Calu3 (cell line): Measurements from ENCODE around the gene NCOA1. TPM values are rescaled to one million over a fixed set of nuclear protein-coding genes. Genes with fewer than 3 reads are reported as not detected.

Experiments
- BruUV-seq: library from RNA; stranded (reverse); fragments of 400-500 nt; replicated peaks from 2 replicates; lab custom pipeline; 2021; lab: Mats Ljungman, UMichigan
- CTCF ChIA-PET: fragments of 300-600 bp; sonication (Branson Sonifier 250); formaldehyde crosslinking; loops from one replicate; lab custom pipeline; 2022; ENCODE audit warnings: antibody characterized with exemption; lab: Charles Lee
- DNase-seq: peaks from one replicate; pipeline ENCODE4 v3.0.0; 2022
- H3K27ac Mint-ChIP-seq: one replicate; pipeline ENCODE4 v1.8.0; 2022; ENCODE audit warnings: mixed read lengths; ENCODE audit not compliant: unreplicated experiment
- H3K27me3 Mint-ChIP-seq: one replicate; pipeline ENCODE4 v1.8.0; 2022; ENCODE audit warnings: mixed read lengths; ENCODE audit not compliant: unreplicated experiment
- H3K36me3 Mint-ChIP-seq: one replicate; pipeline ENCODE4 v1.8.0; 2022; ENCODE audit warnings: mild to moderate bottlenecking, moderate library complexity, mixed read lengths; ENCODE audit not compliant: insufficient read depth, unreplicated experiment
- H3K4me1 Mint-ChIP-seq: one replicate; pipeline ENCODE4 v1.8.0; 2022; ENCODE audit warnings: mild to moderate bottlenecking, low read depth, mixed read lengths; ENCODE audit not compliant: unreplicated experiment
- H3K4me3 Mint-ChIP-seq: one replicate; pipeline ENCODE4 v1.8.0; 2022; ENCODE audit warnings: mild to moderate bottlenecking, low read depth, moderate library complexity, mixed read lengths; ENCODE audit not compliant: unreplicated experiment
- H3K9me3 Mint-ChIP-seq: one replicate; pipeline ENCODE4 v1.8.0; 2022; ENCODE audit warnings: low read depth, mixed read lengths; ENCODE audit not compliant: unreplicated experiment
- intact Hi-C: fragments of 100-400 bp; cut with micrococcal nuclease; formaldehyde crosslinking; loops from one replicate; pipeline ENCODE4 v1.10.0; 2022; ENCODE audit not compliant: unreplicated experiment
- total RNA-seq: library from RNA; stranded (reverse); gene quantifications from 2 replicates; pipeline ENCODE4 v1.2.3, GENCODE V29; 2022
- TF ChIP-seq, protein P1 (sequence below): fragments of 200-600 bp; IDR thresholded peaks from one replicate; pipeline ENCODE4 v1.8.0; 2022; ENCODE audit warnings: antibody characterized with exemption; ENCODE audit not compliant: unreplicated experiment

NCOA1 gene
- total RNA-seq, 1 experiment from 2014 or later: 14.8 TPM

DNA sequence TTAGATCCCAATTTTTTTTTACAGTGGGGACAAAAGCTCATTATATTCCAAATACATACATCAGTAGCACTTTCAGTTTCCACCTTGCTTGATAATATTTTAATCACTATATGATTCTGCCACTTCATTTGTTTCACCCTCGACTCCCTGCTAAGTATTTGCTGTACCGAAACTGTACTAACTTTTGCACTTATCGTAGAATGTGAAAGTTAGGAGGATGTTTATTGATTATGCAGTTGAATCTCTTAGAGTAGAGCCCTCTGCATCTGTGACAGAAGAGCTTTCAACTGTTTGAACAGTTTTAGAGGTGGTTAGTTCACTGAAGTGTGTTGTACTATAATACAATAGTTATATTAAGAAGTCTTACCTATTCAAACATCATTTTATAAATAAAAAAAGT, 20.8 kb downstream of the NCOA1 start:
- intact Hi-C loops: no loop called here
- H3K4me1 Mint-ChIP-seq: peaks cover 8% of the 10 kb centered on the region
- no peak for DNase-seq
- H3K36me3 Mint-ChIP-seq: no peaks in the 10 kb centered on the region
- CTCF ChIA-PET: no interaction called here
- TF ChIP-seq, protein P1, sequence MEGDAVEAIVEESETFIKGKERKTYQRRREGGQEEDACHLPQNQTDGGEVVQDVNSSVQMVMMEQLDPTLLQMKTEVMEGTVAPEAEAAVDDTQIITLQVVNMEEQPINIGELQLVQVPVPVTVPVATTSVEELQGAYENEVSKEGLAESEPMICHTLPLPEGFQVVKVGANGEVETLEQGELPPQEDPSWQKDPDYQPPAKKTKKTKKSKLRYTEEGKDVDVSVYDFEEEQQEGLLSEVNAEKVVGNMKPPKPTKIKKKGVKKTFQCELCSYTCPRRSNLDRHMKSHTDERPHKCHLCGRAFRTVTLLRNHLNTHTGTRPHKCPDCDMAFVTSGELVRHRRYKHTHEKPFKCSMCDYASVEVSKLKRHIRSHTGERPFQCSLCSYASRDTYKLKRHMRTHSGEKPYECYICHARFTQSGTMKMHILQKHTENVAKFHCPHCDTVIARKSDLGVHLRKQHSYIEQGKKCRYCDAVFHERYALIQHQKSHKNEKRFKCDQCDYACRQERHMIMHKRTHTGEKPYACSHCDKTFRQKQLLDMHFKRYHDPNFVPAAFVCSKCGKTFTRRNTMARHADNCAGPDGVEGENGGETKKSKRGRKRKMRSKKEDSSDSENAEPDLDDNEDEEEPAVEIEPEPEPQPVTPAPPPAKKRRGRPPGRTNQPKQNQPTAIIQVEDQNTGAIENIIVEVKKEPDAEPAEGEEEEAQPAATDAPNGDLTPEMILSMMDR: no peak
- BruUV-seq: no TSS peak
- no peaks in the 10 kb centered on the region for H3K9me3 Mint-ChIP-seq
- H3K27me3 Mint-ChIP-seq: no peaks in the 10 kb centered on the region
- H3K4me3 Mint-ChIP-seq: no peak overlapping the region
- H3K27ac Mint-ChIP-seq: no peak overlapping the region

DNA sequence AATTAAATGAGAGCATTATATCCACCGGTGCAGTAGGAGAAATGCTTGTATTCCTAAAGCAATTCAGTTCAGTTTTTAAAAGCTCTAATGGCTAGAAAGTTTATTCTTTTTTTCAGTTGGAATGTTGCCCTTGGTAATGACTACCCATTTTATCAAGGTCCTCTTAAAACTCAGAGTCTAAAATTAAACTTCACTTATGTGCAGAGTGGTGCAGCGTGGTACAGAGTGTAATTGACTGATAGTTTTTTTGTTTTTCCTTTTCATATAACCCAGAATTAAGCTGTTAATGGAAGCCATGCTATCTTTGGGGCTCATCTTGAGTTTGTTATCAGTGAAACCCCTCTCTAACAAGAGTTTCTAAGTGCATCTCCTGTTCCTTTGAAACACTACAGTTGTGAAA, 21.4 kb downstream of the NCOA1 start:
- H3K27ac Mint-ChIP-seq: no peak overlapping the region
- TF ChIP-seq, protein P1: no peak
- CTCF ChIA-PET: no interaction called here
- no peak overlapping the region for H3K4me3 Mint-ChIP-seq
- DNase-seq: no peak
- intact Hi-C loops: no loop called here
- no peaks in the 10 kb centered on the region for H3K27me3 Mint-ChIP-seq
- no peaks in the 10 kb centered on the region for H3K36me3 Mint-ChIP-seq
- BruUV-seq: no TSS peak
- peaks cover 8% of the 10 kb centered on the region for H3K4me1 Mint-ChIP-seq
- no peaks in the 10 kb centered on the region for H3K9me3 Mint-ChIP-seq

- Mint-ChIP-seq H3K9me3 (no peaks in the 10 kb centered on the region), H3K4me3 (no peak overlapping the region), H3K27me3 (no peaks in the 10 kb centered on the region), H3K4me1 (peaks cover 8% of the 10 kb centered on the region), H3K27ac (no peak overlapping the region), H3K36me3 (no peaks in the 10 kb centered on the region)
- CTCF ChIA-PET: no interaction called here
- intact Hi-C loops: no loop called here
- no peak for DNase-seq
- BruUV-seq: no TSS peak
- TF ChIP-seq, protein P1: no peak
Observed at GRCh38 chr2:24512831-24513230, 21.8 kb downstream of the NCOA1 start.

DNA sequence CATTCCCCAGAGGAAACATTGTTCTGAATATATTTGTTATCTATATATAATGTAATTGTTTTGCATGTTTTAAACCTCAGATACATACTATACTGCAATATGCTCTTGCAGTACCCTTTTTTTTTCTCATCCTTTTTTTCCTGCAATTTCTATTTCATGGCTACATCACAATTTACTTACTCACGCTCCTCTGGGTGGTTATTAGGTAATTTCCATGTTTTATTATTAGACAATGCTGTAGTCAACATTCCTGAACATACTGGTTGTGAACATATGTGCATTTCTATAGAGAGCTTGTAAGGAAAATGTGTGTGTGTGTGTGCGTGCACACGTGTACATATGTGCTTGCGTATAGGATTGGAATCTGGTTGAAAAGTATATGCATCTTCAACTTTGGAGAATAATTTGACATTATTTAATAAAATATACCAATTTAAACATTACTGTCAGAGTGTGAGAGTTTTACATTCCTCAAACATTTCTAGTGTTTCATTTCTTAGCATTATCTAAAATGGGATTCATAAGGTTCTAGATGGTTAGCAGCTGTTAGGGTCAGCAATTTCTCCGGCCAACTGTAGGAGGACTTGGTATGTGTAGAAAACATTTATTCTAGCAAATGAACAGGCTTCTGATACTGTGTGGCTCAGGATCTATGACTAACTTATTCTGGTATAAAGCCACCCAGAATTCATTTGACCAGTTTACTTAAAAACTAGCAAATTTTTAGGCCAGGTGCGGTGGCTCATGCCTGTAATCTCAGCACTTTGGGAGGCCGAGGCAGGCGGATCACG, 22.4 kb downstream of the NCOA1 start:
- H3K36me3 Mint-ChIP-seq: no peaks in the 10 kb centered on the region
- intact Hi-C loops: no loop called here
- no peak for DNase-seq
- H3K4me3 Mint-ChIP-seq: no peak overlapping the region
- no peaks in the 10 kb centered on the region for H3K9me3 Mint-ChIP-seq
- TF ChIP-seq, protein P1: no peak
- BruUV-seq: no TSS peak
- peaks cover 8% of the 10 kb centered on the region for H3K4me1 Mint-ChIP-seq
- H3K27me3 Mint-ChIP-seq: no peaks in the 10 kb centered on the region
- CTCF ChIA-PET: interaction anchor here (0.7 kb wide), 1 partner anchor 8 kb away, joined by 3 read pairs; no protein-coding TSS in a partner anchor
- H3K27ac Mint-ChIP-seq: no peak overlapping the region
